ENCODE measurements around the gene RIOK2.

Gene RIOK2

GRCh38 chr5:97133101-97133500 is 49.9 kb downstream of the RIOK2 start:
- H3K27me3 ChIP-seq (ENCODE audit: insufficient read depth, low read length): no peaks in the 10 kb centered on the region
- no peak for TF ChIP-seq EZH2 (IDR thresholded peaks at IDR 0.05; ENCODE audit: borderline replicate concordance, low read length)
- TF ChIP-seq, protein P1, sequence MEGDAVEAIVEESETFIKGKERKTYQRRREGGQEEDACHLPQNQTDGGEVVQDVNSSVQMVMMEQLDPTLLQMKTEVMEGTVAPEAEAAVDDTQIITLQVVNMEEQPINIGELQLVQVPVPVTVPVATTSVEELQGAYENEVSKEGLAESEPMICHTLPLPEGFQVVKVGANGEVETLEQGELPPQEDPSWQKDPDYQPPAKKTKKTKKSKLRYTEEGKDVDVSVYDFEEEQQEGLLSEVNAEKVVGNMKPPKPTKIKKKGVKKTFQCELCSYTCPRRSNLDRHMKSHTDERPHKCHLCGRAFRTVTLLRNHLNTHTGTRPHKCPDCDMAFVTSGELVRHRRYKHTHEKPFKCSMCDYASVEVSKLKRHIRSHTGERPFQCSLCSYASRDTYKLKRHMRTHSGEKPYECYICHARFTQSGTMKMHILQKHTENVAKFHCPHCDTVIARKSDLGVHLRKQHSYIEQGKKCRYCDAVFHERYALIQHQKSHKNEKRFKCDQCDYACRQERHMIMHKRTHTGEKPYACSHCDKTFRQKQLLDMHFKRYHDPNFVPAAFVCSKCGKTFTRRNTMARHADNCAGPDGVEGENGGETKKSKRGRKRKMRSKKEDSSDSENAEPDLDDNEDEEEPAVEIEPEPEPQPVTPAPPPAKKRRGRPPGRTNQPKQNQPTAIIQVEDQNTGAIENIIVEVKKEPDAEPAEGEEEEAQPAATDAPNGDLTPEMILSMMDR (IDR thresholded peaks at IDR 0.05; ENCODE audit: low read length): no peak
- no peaks in the 10 kb centered on the region for H4K20me1 ChIP-seq (ENCODE audit: insufficient read depth, low read length)
- no peaks in the 10 kb centered on the region for H3K4me1 ChIP-seq (ENCODE audit: insufficient read depth, low read length, severe bottlenecking)
- H3K27ac ChIP-seq (ENCODE audit: low read depth, low read length, poor library complexity, severe bottlenecking): no peak overlapping the region
- no peak overlapping the region for H2AFZ ChIP-seq (ENCODE audit: low read length)
- no peak overlapping the region for H3K9ac ChIP-seq (ENCODE audit: low read length)
- H3F3A ChIP-seq (ENCODE audit: insufficient read depth, low read length): no peaks in the 10 kb centered on the region
- no peaks in the 10 kb centered on the region for H3K36me3 ChIP-seq (ENCODE audit: insufficient read depth, low read length)
- no peaks in the 10 kb centered on the region for H3K9me3 ChIP-seq (ENCODE audit: low read length)
- no peaks in the 10 kb centered on the region for H3K9me2 ChIP-seq (ENCODE audit: low read depth, low read length)
- no peak overlapping the region for H3K4me3 ChIP-seq (ENCODE audit: low read depth, low read length, poor library complexity, severe bottlenecking)
- no peaks in the 10 kb centered on the region for H3K79me2 ChIP-seq (ENCODE audit: insufficient read depth, low read length)
- no peak overlapping the region for H3K4me2 ChIP-seq (ENCODE audit: low read length)

- no peaks in the 10 kb centered on the region for H4K20me1 ChIP-seq (ENCODE audit: insufficient read depth, low read length)
- no peaks in the 10 kb centered on the region for H3K9me2 ChIP-seq (ENCODE audit: low read depth, low read length)
- H2AFZ ChIP-seq (ENCODE audit: low read length): no peak overlapping the region
- no peaks in the 10 kb centered on the region for H3K9me3 ChIP-seq (ENCODE audit: low read length)
- no peaks in the 10 kb centered on the region for H3F3A ChIP-seq (ENCODE audit: insufficient read depth, low read length)
- H3K9ac ChIP-seq (ENCODE audit: low read length): no peak overlapping the region
- no peak for TF ChIP-seq EZH2 (IDR thresholded peaks at IDR 0.05; ENCODE audit: borderline replicate concordance, low read length)
- TF ChIP-seq, protein P1 (IDR thresholded peaks at IDR 0.05; ENCODE audit: low read length): no peak
- no peak overlapping the region for H3K4me3 ChIP-seq (ENCODE audit: low read depth, low read length, poor library complexity, severe bottlenecking)
- H3K79me2 ChIP-seq (ENCODE audit: insufficient read depth, low read length): no peaks in the 10 kb centered on the region
- no peaks in the 10 kb centered on the region for H3K27me3 ChIP-seq (ENCODE audit: insufficient read depth, low read length)
- H3K4me2 ChIP-seq (ENCODE audit: low read length): no peak overlapping the region
- H3K27ac ChIP-seq (ENCODE audit: low read depth, low read length, poor library complexity, severe bottlenecking): no peak overlapping the region
- no peaks in the 10 kb centered on the region for H3K4me1 ChIP-seq (ENCODE audit: insufficient read depth, low read length, severe bottlenecking)
- no peaks in the 10 kb centered on the region for H3K36me3 ChIP-seq (ENCODE audit: insufficient read depth, low read length)
Observed at GRCh38 chr5:97131921-97132320, 51.1 kb downstream of the RIOK2 start.

GRCh38 chr5:97131139-97131710 is 51.8 kb downstream of the RIOK2 start:
- Histone ChIP-seq H3K36me3 (ENCODE audit: insufficient read depth, low read length) (no peaks in the 10 kb centered on the region), H3K4me3 (ENCODE audit: low read depth, low read length, poor library complexity, severe bottlenecking) (no peak overlapping the region), H3K79me2 (ENCODE audit: insufficient read depth, low read length) (no peaks in the 10 kb centered on the region), H4K20me1 (ENCODE audit: insufficient read depth, low read length) (no peaks in the 10 kb centered on the region), H3K9me2 (ENCODE audit: low read depth, low read length) (no peaks in the 10 kb centered on the region), H2AFZ (ENCODE audit: low read length) (no peak overlapping the region), H3K4me1 (ENCODE audit: insufficient read depth, low read length, severe bottlenecking) (no peaks in the 10 kb centered on the region), H3K4me2 (ENCODE audit: low read length) (no peak overlapping the region), H3K9ac (ENCODE audit: low read length) (no peak overlapping the region), H3F3A (ENCODE audit: insufficient read depth, low read length) (no peaks in the 10 kb centered on the region), H3K9me3 (ENCODE audit: low read length) (no peaks in the 10 kb centered on the region), H3K27ac (ENCODE audit: low read depth, low read length, poor library complexity, severe bottlenecking) (no peak overlapping the region), H3K27me3 (ENCODE audit: insufficient read depth, low read length) (no peaks in the 10 kb centered on the region)
- no peak for TF ChIP-seq EZH2 (IDR thresholded peaks at IDR 0.05; ENCODE audit: borderline replicate concordance, low read length)
- TF ChIP-seq, protein P1 (IDR thresholded peaks at IDR 0.05; ENCODE audit: low read length): no peak

Measured in OCI-LY1 (cell line).